GM23248 (cell line): ENCODE data around the gene MOBP. TPM values are rescaled to one million over a fixed set of nuclear protein-coding genes. Genes with fewer than 3 reads are reported as not detected.

Experiments used
- DNase-seq: peaks from one replicate; pipeline ENCODE4 v3.0.0-alpha.2; 2015
- H2AFZ ChIP-seq: fragments of 200-600 bp; sonication (generic); 2 replicates; pipeline ENCODE4 v1.6.1; 2016; ENCODE audit warnings: antibody characterized with exemption
- H3F3A ChIP-seq: fragments of 200-600 bp; sonication (generic); 2 replicates; pipeline ENCODE4 v1.6.1; 2016; ENCODE audit warnings: mild to moderate bottlenecking, antibody characterized with exemption, mixed run types; ENCODE audit not compliant: insufficient read depth
- H3K27ac ChIP-seq: fragments of 200-600 bp; sonication (generic); 2 replicates; pipeline ENCODE4 v1.5.1; 2016; ENCODE audit warnings: mild to moderate bottlenecking
- H3K27me3 ChIP-seq: fragments of 200-600 bp; sonication (generic); replicated peaks from 2 replicates; pipeline ENCODE4 v1.6.1; 2016; ENCODE audit warnings: mild to moderate bottlenecking; ENCODE audit not compliant: insufficient read depth
- H3K36me3 ChIP-seq: fragments of 200-600 bp; sonication (generic); 2 replicates; pipeline ENCODE4 v1.6.1; 2016; ENCODE audit warnings: low read depth, mild to moderate bottlenecking
- H3K4me1 ChIP-seq: fragments of 200-600 bp; sonication (generic); 2 replicates; pipeline ENCODE4 v1.6.1; 2016; ENCODE audit warnings: mild to moderate bottlenecking; ENCODE audit not compliant: insufficient read depth
- H3K4me2 ChIP-seq: fragments of 200-600 bp; sonication (generic); one replicate; pipeline ENCODE4 v1.6.1; 2016; ENCODE audit warnings: mild to moderate bottlenecking; ENCODE audit not compliant: unreplicated experiment
- H3K4me3 ChIP-seq: fragments of 200-600 bp; sonication (generic); 2 replicates; pipeline ENCODE4 v1.5.1; 2016; ENCODE audit warnings: mild to moderate bottlenecking
- H3K79me2 ChIP-seq: fragments of 200-600 bp; sonication (generic); 2 replicates; pipeline ENCODE4 v1.6.1; 2016; ENCODE audit warnings: mild to moderate bottlenecking; ENCODE audit not compliant: insufficient read depth
- H3K9ac ChIP-seq: fragments of 200-600 bp; sonication (generic); 2 replicates; pipeline ENCODE4 v1.6.1; 2016; ENCODE audit warnings: mild to moderate bottlenecking
- H3K9me2 ChIP-seq: fragments of 200-600 bp; sonication (generic); 2 replicates; pipeline ENCODE4 v1.6.1; 2016; ENCODE audit warnings: mixed run types, mild to moderate bottlenecking, moderate library complexity; ENCODE audit not compliant: insufficient read depth
- H3K9me3 ChIP-seq: fragments of 200-600 bp; sonication (generic); one replicate; pipeline ENCODE4 v1.6.1; 2017; ENCODE audit warnings: low read depth
- H4K20me1 ChIP-seq: fragments of 200-600 bp; sonication (generic); 2 replicates; pipeline ENCODE4 v1.6.0; 2016; ENCODE audit not compliant: insufficient read depth
- EZH2 ChIP-seq: fragments of 200-600 bp; sonication (generic); IDR thresholded peaks from 2 replicates; pipeline ENCODE4 v1.6.1; 2018; ENCODE audit warnings: antibody characterized with exemption, mild to moderate bottlenecking; ENCODE audit not compliant: insufficient read depth, poor library complexity, severe bottlenecking
- EZH2phosphoT487 ChIP-seq: fragments of 200-600 bp; sonication (generic); IDR thresholded peaks from 2 replicates; pipeline ENCODE4 v1.6.1; 2018; ENCODE audit warnings: antibody characterized with exemption, moderate library complexity, mild to moderate bottlenecking, low read depth; ENCODE audit not compliant: insufficient read depth
- WGBS, 2 experiments: methylation state at CpG; one replicate each; pipeline ENCODE4 v1.1.6; 2015 to 2017; ENCODE audit warnings: low lambda C conversion rate in 2 of 2, low coverage in 1 of 2; ENCODE audit errors: missing lambda C conversion rate in 2 of 2; 5-methylcytosine and 5-hydroxymethylcytosine counted together
- in situ Hi-C: fragments of 300-500 bp; cut with MboI; formaldehyde crosslinking; loops from 2 replicates; pipeline ENCODE4 v1.15.0; 2020
- polyA plus RNA-seq: library from polyadenylated mRNA; unstranded; fragments of >200 nt; fragmentation: Nextera tagmentation; extraction: Ambion mirVana; gene quantifications from 2 replicates; pipeline ENCODE4 v1.2.1, GENCODE V29; 2016
- total RNA-seq: library from RNA; depleted of rRNA; stranded (reverse); fragments of >200 nt; shearing (Covaris generic); gene quantifications from 2 replicates; pipeline ENCODE4 v1.2.3, GENCODE V29; 2014

The MOBP gene
- total and polyA plus RNA-seq, 2 experiments from 2014 or later: not detected

GRCh38 chr3:39423436-39423970, 44.0 kb upstream of the MOBP start:
- no peak for DNase-seq
- H4K20me1 ChIP-seq: no peaks in the 10 kb centered on the region
- no peak overlapping the region for H3K27ac ChIP-seq
- no peaks in the 10 kb centered on the region for H3K4me1 ChIP-seq
- H3K27me3 ChIP-seq: no peaks in the 10 kb centered on the region
- no peak overlapping the region for H3K4me2 ChIP-seq
- no peaks in the 10 kb centered on the region for H3K79me2 ChIP-seq
- no peak overlapping the region for H3K9ac ChIP-seq
- no peak overlapping the region for H2AFZ ChIP-seq
- in situ Hi-C loops: no loop called here
- H3K9me2 ChIP-seq: no peaks in the 10 kb centered on the region
- no peak for TF ChIP-seq EZH2
- no peak for TF ChIP-seq EZH2phosphoT487
- WGBS, 2 experiments: 100% methylated on average over 1 of the region's 1 CpG
- H3K9me3 ChIP-seq: no peaks in the 10 kb centered on the region
- H3K4me3 ChIP-seq: no peak overlapping the region
- H3K36me3 ChIP-seq: no peaks in the 10 kb centered on the region
- H3F3A ChIP-seq: no peaks in the 10 kb centered on the region

DNA sequence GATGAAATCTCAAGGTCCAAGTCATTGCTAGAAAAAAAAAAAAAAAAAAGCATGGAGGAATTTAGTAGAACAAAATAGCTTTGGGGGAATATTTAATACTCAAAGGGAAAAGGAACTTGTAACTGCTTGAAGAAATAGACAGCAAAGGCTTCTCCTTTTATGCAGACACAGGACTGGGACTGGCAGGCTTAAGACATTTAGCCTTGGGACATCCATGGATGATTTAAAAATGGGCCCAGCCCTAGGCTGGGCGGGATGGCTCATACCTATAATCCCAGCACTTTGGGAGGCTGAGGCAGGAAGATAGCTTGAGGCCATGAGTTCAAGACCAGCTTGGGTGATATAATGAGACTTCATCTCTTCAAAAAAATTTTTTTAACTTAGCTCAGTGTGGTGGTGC, 41.2 kb upstream of the MOBP start:
- no peak for DNase-seq
- WGBS, 2 experiments: 75 to 78% methylated on average over 1 of the region's 1 CpG
- H3K36me3 ChIP-seq: no peaks in the 10 kb centered on the region
- in situ Hi-C loops: no loop called here
- H3K9ac ChIP-seq: no peak overlapping the region
- H3K9me2 ChIP-seq: no peaks in the 10 kb centered on the region
- no peaks in the 10 kb centered on the region for H3K27me3 ChIP-seq
- TF ChIP-seq EZH2 (no peak), EZH2phosphoT487 (no peak)
- H3K27ac ChIP-seq: no peak overlapping the region
- no peaks in the 10 kb centered on the region for H3K79me2 ChIP-seq
- H2AFZ ChIP-seq: no peak overlapping the region
- no peaks in the 10 kb centered on the region for H3F3A ChIP-seq
- no peak overlapping the region for H3K4me3 ChIP-seq
- no peaks in the 10 kb centered on the region for H3K4me1 ChIP-seq
- no peaks in the 10 kb centered on the region for H4K20me1 ChIP-seq
- H3K9me3 ChIP-seq: no peaks in the 10 kb centered on the region
- H3K4me2 ChIP-seq: no peak overlapping the region

DNA sequence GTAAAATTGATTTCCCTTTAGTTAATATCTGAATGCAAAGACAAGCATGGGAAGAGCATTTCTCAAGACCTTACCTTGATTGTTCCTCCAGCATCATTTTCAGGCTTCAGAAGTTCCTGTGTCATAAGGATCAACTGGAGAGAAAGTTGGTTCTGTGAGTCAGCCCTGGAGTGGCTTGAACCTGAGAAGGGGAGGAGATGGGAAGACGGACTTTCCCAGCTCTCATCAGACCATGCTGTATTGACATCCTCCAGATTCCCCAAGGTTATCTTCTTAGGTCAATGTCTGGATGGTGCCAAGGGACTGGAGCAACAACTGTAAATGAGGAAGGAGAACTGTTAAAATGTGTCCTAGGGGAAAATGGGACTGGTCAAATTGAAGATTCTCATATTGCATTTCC, 40.0 kb upstream of the MOBP start:
- no peaks in the 10 kb centered on the region for H3K4me1 ChIP-seq
- TF ChIP-seq EZH2phosphoT487 (no peak), EZH2 (no peak)
- WGBS, 2 experiments: 71 to 89% methylated on average over 1 of the region's 1 CpG
- in situ Hi-C loops: no loop called here
- no peaks in the 10 kb centered on the region for H3F3A ChIP-seq
- no peak overlapping the region for H3K27ac ChIP-seq
- H2AFZ ChIP-seq: no peak overlapping the region
- no peak for DNase-seq
- H4K20me1 ChIP-seq: no peaks in the 10 kb centered on the region
- no peaks in the 10 kb centered on the region for H3K36me3 ChIP-seq
- H3K27me3 ChIP-seq: no peaks in the 10 kb centered on the region
- no peak overlapping the region for H3K4me2 ChIP-seq
- H3K9me3 ChIP-seq: no peaks in the 10 kb centered on the region
- no peaks in the 10 kb centered on the region for H3K79me2 ChIP-seq
- H3K4me3 ChIP-seq: no peak overlapping the region
- no peaks in the 10 kb centered on the region for H3K9me2 ChIP-seq
- H3K9ac ChIP-seq: no peak overlapping the region

DNA sequence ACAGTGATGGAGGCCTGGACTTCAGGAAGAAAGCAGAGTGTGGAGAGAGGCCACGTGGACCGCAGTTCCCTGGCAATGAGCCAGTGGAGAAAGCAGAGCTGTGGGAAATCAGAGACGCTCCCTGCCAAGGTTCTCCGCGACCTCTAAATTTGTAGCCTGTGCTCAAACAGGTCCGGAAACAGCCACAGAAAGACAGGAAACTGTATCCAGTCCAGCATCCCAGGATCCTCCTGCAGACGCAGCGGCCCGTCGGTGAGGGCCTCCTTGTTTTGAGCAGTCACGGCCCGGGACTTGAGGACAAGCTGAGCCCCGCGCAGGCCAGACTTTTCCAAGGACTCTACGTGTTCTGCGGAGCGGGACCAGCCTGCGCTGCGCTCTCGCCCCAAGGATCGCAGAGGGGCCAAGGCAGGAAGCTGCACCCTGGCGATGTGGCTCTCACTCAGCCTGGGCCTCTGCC, 38.7 kb upstream of the MOBP start:
- Histone ChIP-seq H3K4me2 (no peak overlapping the region), H3F3A (no peaks in the 10 kb centered on the region), H4K20me1 (no peaks in the 10 kb centered on the region), H3K36me3 (no peaks in the 10 kb centered on the region), H3K27me3 (no peaks in the 10 kb centered on the region), H3K4me3 (no peak overlapping the region), H3K9ac (no peak overlapping the region), H3K79me2 (no peaks in the 10 kb centered on the region), H3K4me1 (peaks cover 5% of the 10 kb centered on the region), H3K9me3 (no peaks in the 10 kb centered on the region), H3K27ac (no peak overlapping the region), H2AFZ (no peak overlapping the region), H3K9me2 (no peaks in the 10 kb centered on the region)
- no peak for DNase-seq
- WGBS, 2 experiments: 58 to 59% methylated on average over 22 of the region's 22 CpGs
- TF ChIP-seq EZH2phosphoT487 (no peak), EZH2 (no peak)
- in situ Hi-C loops: no loop called here

- Histone ChIP-seq H3K4me2 (no peak overlapping the region), H3F3A (no peaks in the 10 kb centered on the region), H3K9me3 (no peaks in the 10 kb centered on the region), H3K27me3 (no peaks in the 10 kb centered on the region), H2AFZ (no peak overlapping the region), H3K79me2 (no peaks in the 10 kb centered on the region), H3K36me3 (no peaks in the 10 kb centered on the region), H3K4me1 (peaks cover 10% of the 10 kb centered on the region), H3K9ac (no peak overlapping the region), H3K27ac (no peak overlapping the region), H3K9me2 (no peaks in the 10 kb centered on the region), H3K4me3 (no peak overlapping the region), H4K20me1 (no peaks in the 10 kb centered on the region)
- in situ Hi-C loops: no loop called here
- no peak for TF ChIP-seq EZH2phosphoT487
- TF ChIP-seq EZH2: no peak
- 74 to 81% methylated on average over 11 of the region's 11 CpGs for WGBS, 2 experiments
- no peak for DNase-seq
These were observed 38.0 kb upstream of the MOBP start for GRCh38 chr3:39429466-39429865.
